ENCODE data around the gene CHGA.

DNA sequence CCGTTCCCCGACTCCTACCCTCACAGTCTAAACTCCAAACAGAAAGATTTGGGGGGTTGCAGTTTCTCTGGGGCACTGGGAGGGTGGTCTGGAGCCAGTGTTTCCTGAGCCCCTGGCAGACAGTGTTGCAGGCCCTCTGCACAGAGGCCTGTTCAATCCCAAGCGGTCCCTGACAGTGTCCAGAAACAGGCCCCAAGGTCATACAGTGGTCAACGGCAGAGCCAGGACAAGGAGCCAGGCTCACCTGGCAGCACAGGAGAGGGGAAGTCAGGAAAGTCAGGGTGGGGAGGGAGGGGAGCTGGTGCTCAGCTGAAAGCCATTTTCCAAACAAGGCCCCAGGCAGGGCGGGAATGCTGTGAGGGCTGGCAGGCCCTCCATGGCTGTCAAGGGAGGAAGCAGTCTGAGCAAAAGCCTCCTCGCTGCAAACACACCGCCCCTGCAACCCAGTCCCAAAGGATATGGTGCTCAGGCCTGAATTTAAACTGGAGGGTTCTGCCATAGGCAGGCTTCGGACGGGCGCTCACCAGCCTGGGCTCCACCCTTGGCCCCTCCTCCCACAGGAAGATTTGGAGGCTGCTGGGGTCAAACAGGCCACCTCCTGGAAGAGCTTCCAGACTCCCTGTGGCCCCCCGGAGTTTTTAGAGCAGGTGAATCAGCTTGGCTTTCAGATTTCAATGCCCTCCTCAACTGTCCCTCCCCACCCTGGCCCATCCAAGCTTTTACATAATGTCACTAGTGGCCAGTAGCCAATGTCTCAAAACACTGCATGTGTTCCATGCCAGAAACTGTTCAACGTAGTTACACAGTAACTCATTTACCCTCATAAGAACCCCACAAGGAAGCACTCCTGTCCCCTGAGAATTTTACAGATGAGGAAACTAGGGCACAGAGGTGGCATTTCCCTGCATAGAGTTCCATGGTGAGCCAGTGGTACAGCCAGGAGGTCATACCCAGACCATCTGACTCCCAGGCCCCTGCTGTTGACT is 41.5 kb downstream of the CHGA start:
- no peak for TF ChIP-seq EP300 (IDR thresholded peaks at IDR 0.05)
- TF ChIP-seq, protein P1, sequence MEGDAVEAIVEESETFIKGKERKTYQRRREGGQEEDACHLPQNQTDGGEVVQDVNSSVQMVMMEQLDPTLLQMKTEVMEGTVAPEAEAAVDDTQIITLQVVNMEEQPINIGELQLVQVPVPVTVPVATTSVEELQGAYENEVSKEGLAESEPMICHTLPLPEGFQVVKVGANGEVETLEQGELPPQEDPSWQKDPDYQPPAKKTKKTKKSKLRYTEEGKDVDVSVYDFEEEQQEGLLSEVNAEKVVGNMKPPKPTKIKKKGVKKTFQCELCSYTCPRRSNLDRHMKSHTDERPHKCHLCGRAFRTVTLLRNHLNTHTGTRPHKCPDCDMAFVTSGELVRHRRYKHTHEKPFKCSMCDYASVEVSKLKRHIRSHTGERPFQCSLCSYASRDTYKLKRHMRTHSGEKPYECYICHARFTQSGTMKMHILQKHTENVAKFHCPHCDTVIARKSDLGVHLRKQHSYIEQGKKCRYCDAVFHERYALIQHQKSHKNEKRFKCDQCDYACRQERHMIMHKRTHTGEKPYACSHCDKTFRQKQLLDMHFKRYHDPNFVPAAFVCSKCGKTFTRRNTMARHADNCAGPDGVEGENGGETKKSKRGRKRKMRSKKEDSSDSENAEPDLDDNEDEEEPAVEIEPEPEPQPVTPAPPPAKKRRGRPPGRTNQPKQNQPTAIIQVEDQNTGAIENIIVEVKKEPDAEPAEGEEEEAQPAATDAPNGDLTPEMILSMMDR (IDR thresholded peaks at IDR 0.05), result no peak

Measured in upper lobe of left lung (tissue), 4 donors.